H9 (cell line): ENCODE data around the gene NCLN. TPM values are rescaled to one million over a fixed set of nuclear protein-coding genes. Genes with fewer than 3 reads are reported as not detected.

ENCODE experiments used
- DNase-seq: peaks from one replicate; pipeline ENCODE4 v3.0.0-alpha.2; 2017
- H2AFZ ChIP-seq: one replicate; pipeline ENCODE4 v1.6.1; 2013; ENCODE audit warnings: mild to moderate bottlenecking, low read length, control low read depth, moderate library complexity
- H2AK5ac ChIP-seq: 2 replicates; pipeline ENCODE4 v1.6.1; 2013; ENCODE audit warnings: low read length, control low read depth, mixed read lengths; ENCODE audit not compliant: insufficient read length
- H2BK120ac ChIP-seq: one replicate; pipeline ENCODE4 v1.6.1; 2013; ENCODE audit warnings: low read depth, mild to moderate bottlenecking, low read length, control low read depth, inconsistent platforms; ENCODE audit not compliant: poor library complexity, severe bottlenecking
- H2BK12ac ChIP-seq: 2 replicates; pipeline ENCODE4 v1.6.1; 2013; ENCODE audit warnings: low read length, control low read depth, mixed read lengths, low read depth; ENCODE audit not compliant: insufficient read length
- H2BK15ac ChIP-seq: 2 replicates; pipeline ENCODE4 v1.6.1; 2013; ENCODE audit warnings: low read depth, low read length, control low read depth
- H2BK20ac ChIP-seq: one replicate; pipeline ENCODE4 v1.6.1; 2013; ENCODE audit warnings: low read depth, mild to moderate bottlenecking, low read length, control low read depth, inconsistent platforms; ENCODE audit not compliant: poor library complexity, severe bottlenecking
- H2BK5ac ChIP-seq: 2 replicates; pipeline ENCODE4 v1.6.1; 2013; ENCODE audit warnings: low read length, control low read depth, mixed read lengths; ENCODE audit not compliant: insufficient read length
- H3K14ac ChIP-seq: 2 replicates; pipeline ENCODE4 v1.6.1; 2013; ENCODE audit warnings: low read length, control low read depth; ENCODE audit not compliant: insufficient read depth
- H3K18ac ChIP-seq: 2 replicates; pipeline ENCODE4 v1.6.1; 2013; ENCODE audit warnings: low read depth, mild to moderate bottlenecking, mixed read lengths, low read length, control low read depth; ENCODE audit not compliant: insufficient read length
- H3K23ac ChIP-seq: 2 replicates; pipeline ENCODE4 v1.6.1; 2013; ENCODE audit warnings: low read length, control low read depth, mixed read lengths, low read depth; ENCODE audit not compliant: insufficient read length
- H3K23me2 ChIP-seq: 2 replicates; pipeline ENCODE4 v1.6.1; 2013; ENCODE audit warnings: low read depth, mild to moderate bottlenecking, mixed read lengths, low read length, control low read depth; ENCODE audit not compliant: insufficient read length, poor library complexity, severe bottlenecking
- H3K27ac ChIP-seq: 2 replicates; pipeline ENCODE4 v1.5.1; 2013; ENCODE audit warnings: low read length, control low read depth, mixed read lengths, low read depth; ENCODE audit not compliant: insufficient read length
- H3K27me3 ChIP-seq: 2 replicates; pipeline ENCODE4 v1.6.1; 2013; ENCODE audit warnings: low read length, control low read depth, inconsistent platforms; ENCODE audit not compliant: insufficient read depth
- H3K4ac ChIP-seq: 2 replicates; pipeline ENCODE4 v1.6.1; 2013; ENCODE audit warnings: low read depth, mild to moderate bottlenecking, control low read depth, inconsistent platforms, low read length, moderate library complexity
- H3K4me1 ChIP-seq: 2 replicates; pipeline ENCODE4 v1.6.1; 2013; ENCODE audit warnings: low read length, control low read depth, inconsistent platforms; ENCODE audit not compliant: insufficient read depth
- H3K4me2 ChIP-seq: 2 replicates; pipeline ENCODE4 v1.6.1; 2013; ENCODE audit warnings: low read length, control low read depth, mixed read lengths; ENCODE audit not compliant: insufficient read length, insufficient read depth
- H3K56ac ChIP-seq: 2 replicates; pipeline ENCODE4 v1.6.1; 2013; ENCODE audit warnings: low read depth, mild to moderate bottlenecking, mixed read lengths, low read length, control low read depth; ENCODE audit not compliant: insufficient read length
- H3K79me1 ChIP-seq: 2 replicates; pipeline ENCODE4 v1.6.1; 2013; ENCODE audit warnings: low read depth, mild to moderate bottlenecking, moderate library complexity, low read length, control low read depth, inconsistent platforms; ENCODE audit not compliant: insufficient read depth, poor library complexity, severe bottlenecking
- H3K79me2 ChIP-seq: 2 replicates; pipeline ENCODE4 v1.6.1; 2013; ENCODE audit warnings: low read length, control low read depth, inconsistent platforms; ENCODE audit not compliant: insufficient read depth
- H3K9ac ChIP-seq: 2 replicates; pipeline ENCODE4 v1.6.1; 2013; ENCODE audit warnings: low read length, control low read depth, mixed read lengths; ENCODE audit not compliant: insufficient read length; ENCODE audit errors: extremely low read depth
- H3K9me3 ChIP-seq: one replicate; pipeline ENCODE4 v1.6.1; 2013; ENCODE audit warnings: low read depth, low read length, inconsistent platforms; ENCODE audit not compliant: control insufficient read depth
- H3T11ph ChIP-seq: one replicate; pipeline ENCODE4 v1.6.1; 2013; ENCODE audit warnings: mild to moderate bottlenecking, low read length, control low read depth, inconsistent platforms
- H4K20me1 ChIP-seq: one replicate; pipeline ENCODE4 v1.6.1; 2013; ENCODE audit not compliant: control insufficient read depth, insufficient read length, insufficient read depth
- H4K5ac ChIP-seq: 2 replicates; pipeline ENCODE4 v1.6.1; 2013; ENCODE audit warnings: low read depth, mild to moderate bottlenecking, mixed read lengths, low read length, control low read depth; ENCODE audit not compliant: insufficient read length
- H4K8ac ChIP-seq: replicated peaks from 2 replicates; pipeline ENCODE4 v1.6.1; 2013; ENCODE audit warnings: low read length, control low read depth, mixed read lengths, low read depth; ENCODE audit not compliant: insufficient read length
- H4K91ac ChIP-seq: 2 replicates; pipeline ENCODE4 v1.6.1; 2013; ENCODE audit warnings: low read depth, mild to moderate bottlenecking, moderate library complexity, mixed read lengths, low read length, control low read depth; ENCODE audit not compliant: insufficient read length
- H3K27ac Mint-ChIP-seq, 3 experiments: 2 replicates in 2 of 3; 3 replicates in 1 of 3; pipeline ENCODE4 v1.8.0; 2020 to 2021; ENCODE audit warnings: mixed read lengths in 3 of 3, mild to moderate bottlenecking in 1 of 3, moderate library complexity in 1 of 3
- H3K27me3 Mint-ChIP-seq: 2 replicates; pipeline ENCODE4 v1.8.0; 2021; ENCODE audit warnings: low read depth, mild to moderate bottlenecking, moderate library complexity, mixed read lengths
- H3K36me3 Mint-ChIP-seq, 3 experiments: 2 replicates in 2 of 3; 3 replicates in 1 of 3; pipeline ENCODE4 v1.8.0; 2020 to 2021; ENCODE audit warnings: low read depth in 3 of 3, mixed read lengths in 3 of 3; ENCODE audit not compliant: insufficient read depth in 1 of 3
- H3K4me1 Mint-ChIP-seq, 2 experiments: 2 replicates each; pipeline ENCODE4 v1.8.0; 2020; ENCODE audit warnings: mixed read lengths in 2 of 2
- H3K4me3 Mint-ChIP-seq, 2 experiments: 2 replicates in 1 of 2; 3 replicates in 1 of 2; pipeline ENCODE4 v1.8.0; 2020 to 2021; ENCODE audit warnings: mild to moderate bottlenecking in 2 of 2, mixed read lengths in 2 of 2, moderate library complexity in 1 of 2
- H3K9me3 Mint-ChIP-seq, 2 experiments: 2 replicates in 1 of 2; 3 replicates in 1 of 2; pipeline ENCODE4 v1.8.0; 2020; ENCODE audit warnings: mild to moderate bottlenecking in 2 of 2, mixed read lengths in 2 of 2, moderate library complexity in 1 of 2
- CTCF ChIP-seq: fragments of 200-600 bp; sonication (generic); conservative IDR thresholded peaks from 3 replicates; pipeline ENCODE4 v1.8.0; 2021; ENCODE audit warnings: antibody characterized with exemption, mild to moderate bottlenecking
- WGBS: extraction: QIAGEN DNeasy Blood & Tissue Kit; methylation state at CpG from one replicate; pipeline ENCODE4 v1.1.7; 2013; ENCODE audit warnings: missing lambda C conversion rate, low lambda C conversion rate, mixed read lengths; ENCODE audit not compliant: insufficient read length; ENCODE audit errors: extremely low coverage; 5-methylcytosine and 5-hydroxymethylcytosine counted together
- total RNA-seq: library from RNA; stranded (reverse); gene quantifications from 2 replicates; pipeline ENCODE4 v1.2.1, GENCODE V29; 2021

The NCLN gene
- total RNA-seq, 1 experiment from 2014 or later: 94.8 TPM

GRCh38 chr19:3229888-3230496, 44.3 kb downstream of the NCLN start:
- Mint-ChIP-seq H3K36me3 (peaks cover 0 to 3% (median 0%) of the 10 kb centered on the region in 3 experiments; a peak in 4 of 7 replicates), H3K4me1 (peaks cover 11 to 40% of the 10 kb centered on the region in 2 experiments), H3K4me3 (no peak overlapping the region), H3K27me3 (peaks cover 33% of the 10 kb centered on the region), H3K9me3 (no peaks in the 10 kb centered on the region), H3K27ac (no peak overlapping the region)
- H3K9me3 ChIP-seq: no peaks in the 10 kb centered on the region
- no peak overlapping the region for H4K8ac ChIP-seq
- no peak overlapping the region for H2BK15ac ChIP-seq
- no peak overlapping the region for H3K14ac ChIP-seq
- no peak overlapping the region for H2AFZ ChIP-seq
- no peak for TF ChIP-seq CTCF
- H3K9ac ChIP-seq: no peak overlapping the region
- H3K23ac ChIP-seq: no peak overlapping the region
- no peaks in the 10 kb centered on the region for H3K27me3 ChIP-seq
- H3K4ac ChIP-seq: no peak overlapping the region
- H3K56ac ChIP-seq: no peak overlapping the region
- no peaks in the 10 kb centered on the region for H3K4me1 ChIP-seq
- no peak overlapping the region for H2AK5ac ChIP-seq
- H4K5ac ChIP-seq: no peak overlapping the region
- H3K79me1 ChIP-seq: no peaks in the 10 kb centered on the region
- H4K20me1 ChIP-seq: no peaks in the 10 kb centered on the region
- no peak overlapping the region for H2BK12ac ChIP-seq
- no peak overlapping the region for H3K4me2 ChIP-seq
- H3K18ac ChIP-seq: no peak overlapping the region
- H3K27ac ChIP-seq: no peak overlapping the region
- no peak overlapping the region for H2BK5ac ChIP-seq
- no peak for DNase-seq
- H3T11ph ChIP-seq: no peak overlapping the region
- peaks cover 3% of the 10 kb centered on the region for H3K23me2 ChIP-seq
- no peak overlapping the region for H2BK20ac ChIP-seq
- no peak overlapping the region for H2BK120ac ChIP-seq
- WGBS: no CpG with 5 or more reads among the region's 4 CpGs
- no peak overlapping the region for H4K91ac ChIP-seq
- H3K79me2 ChIP-seq: no peaks in the 10 kb centered on the region
